IMR-90 (cell line): Measurements from ENCODE around the gene KAZALD1. TPM values are rescaled to one million over a fixed set of nuclear protein-coding genes. Genes with fewer than 3 reads are reported as not detected.

ENCODE experiments used
- ATAC-seq: fragments of 200-7000 bp; cut with Tn5 transposase; 2 replicates; pipeline ENCODE4 v1.9.1; 2020; ENCODE audit warnings: low read depth, mild to moderate bottlenecking, moderate library complexity
- BruUV-seq: library from RNA; stranded (reverse); fragments of 400-500 nt; replicated peaks from 2 replicates; lab custom pipeline; 2021; lab: Mats Ljungman, UMichigan
- CTCF ChIA-PET: fragments of 300-600 bp; formaldehyde crosslinking; extraction: SDS; loops from one replicate; lab custom pipeline; 2021; ENCODE audit warnings: antibody characterized with exemption; lab: Yijun Ruan, JAX
- POLR2A ChIA-PET: fragments of 300-600 bp; sonication (Branson Sonifier 250); formaldehyde crosslinking; loops from one replicate; lab custom pipeline; 2022; ENCODE audit warnings: antibody characterized with exemption; ENCODE audit not compliant: unreplicated experiment; lab: Charles Lee
- DNase-seq: peaks from one replicate; pipeline ENCODE4 v3.0.0; 2013
- H2AFZ ChIP-seq: replicated peaks from 2 replicates; pipeline ENCODE3; 2013; ENCODE audit warnings: low read length, mild to moderate bottlenecking; ENCODE audit not compliant: poor library complexity
- H2AK5ac ChIP-seq: 2 replicates; pipeline ENCODE4 v1.6.1; 2013; ENCODE audit warnings: low read depth, low read length, inconsistent platforms
- H2AK9ac ChIP-seq: replicated peaks from 2 replicates; pipeline ENCODE3; 2013; ENCODE audit warnings: mild to moderate bottlenecking, low read depth, low read length, moderate library complexity; ENCODE audit not compliant: poor library complexity
- H2BK120ac ChIP-seq: 2 replicates; pipeline ENCODE4 v1.6.1; 2013; ENCODE audit warnings: low read depth, low read length, inconsistent platforms
- H2BK15ac ChIP-seq: 3 replicates; pipeline ENCODE4 v1.6.1; 2013; ENCODE audit warnings: low read depth, low read length, inconsistent platforms
- H2BK20ac ChIP-seq: 2 replicates; pipeline ENCODE4 v1.6.1; 2013; ENCODE audit warnings: low read depth, mild to moderate bottlenecking, inconsistent platforms, low read length, moderate library complexity
- H2BK5ac ChIP-seq: 2 replicates; pipeline ENCODE4 v1.6.1; 2013; ENCODE audit warnings: mild to moderate bottlenecking, low read depth, low read length, inconsistent platforms; ENCODE audit not compliant: poor library complexity, severe bottlenecking
- H3K14ac ChIP-seq: replicated peaks from 2 replicates; pipeline ENCODE4 v1.6.1; 2013; ENCODE audit warnings: low read depth, low read length, inconsistent platforms
- H3K18ac ChIP-seq: 2 replicates; pipeline ENCODE4 v1.6.1; 2013; ENCODE audit warnings: low read depth, low read length, control low read depth
- H3K23ac ChIP-seq: 2 replicates; pipeline ENCODE4 v1.6.1; 2013; ENCODE audit warnings: low read depth, low read length, inconsistent platforms
- H3K27ac ChIP-seq: 2 replicates; pipeline ENCODE4 v1.5.1; 2013; ENCODE audit warnings: mild to moderate bottlenecking, control low read depth, low read length; ENCODE audit not compliant: insufficient read depth
- H3K27me3 ChIP-seq: 2 replicates; pipeline ENCODE4 v1.6.1; 2013; ENCODE audit warnings: low read length; ENCODE audit not compliant: control insufficient read depth, insufficient read depth
- H3K36me3 ChIP-seq: 2 replicates; pipeline ENCODE4 v1.6.1; 2013; ENCODE audit warnings: low read length, mixed read lengths; ENCODE audit not compliant: control insufficient read depth, insufficient read depth
- H3K4ac ChIP-seq: 2 replicates; pipeline ENCODE4 v1.6.1; 2013; ENCODE audit warnings: low read depth, low read length, inconsistent platforms
- H3K4me1 ChIP-seq: 2 replicates; pipeline ENCODE4 v1.6.1; 2013; ENCODE audit warnings: low read length, mixed read lengths; ENCODE audit not compliant: control insufficient read depth, insufficient read depth
- H3K4me2 ChIP-seq: 2 replicates; pipeline ENCODE4 v1.6.1; 2013; ENCODE audit warnings: low read depth, mild to moderate bottlenecking, control low read depth, low read length, moderate library complexity
- H3K4me3 ChIP-seq: 2 replicates; pipeline ENCODE4 v1.5.1; 2013; ENCODE audit warnings: low read depth, mild to moderate bottlenecking, control low read depth, low read length, moderate library complexity; ENCODE audit not compliant: insufficient read depth
- H3K56ac ChIP-seq: 2 replicates; pipeline ENCODE4 v1.6.1; 2013; ENCODE audit warnings: low read length, inconsistent platforms; ENCODE audit not compliant: insufficient read depth; ENCODE audit errors: extremely low read depth
- H3K79me1 ChIP-seq, 2 experiments: 2 replicates each; pipeline ENCODE4 v1.6.1; 2013; ENCODE audit warnings: low read length in 2 of 2, inconsistent platforms in 1 of 2, low read depth in 1 of 2
- H3K9ac ChIP-seq: 2 replicates; pipeline ENCODE4 v1.6.1; 2013; ENCODE audit warnings: low read depth, low read length, control low read depth
- H3K9me1 ChIP-seq: 2 replicates; pipeline ENCODE4 v1.6.1; 2013; ENCODE audit warnings: low read length, inconsistent platforms; ENCODE audit not compliant: insufficient read depth
- H3K9me3 ChIP-seq: 2 replicates; pipeline ENCODE4 v1.6.1; 2013; ENCODE audit warnings: low read length; ENCODE audit not compliant: control insufficient read depth, insufficient read depth
- H4K20me1 ChIP-seq: 2 replicates; pipeline ENCODE4 v1.6.1; 2013; ENCODE audit warnings: low read length, inconsistent platforms; ENCODE audit not compliant: insufficient read depth
- H4K5ac ChIP-seq: 2 replicates; pipeline ENCODE4 v1.6.1; 2013; ENCODE audit warnings: mild to moderate bottlenecking, low read depth, low read length, control low read depth
- H4K8ac ChIP-seq, 2 experiments: 2 replicates each; pipeline ENCODE4 v1.6.1; 2013; ENCODE audit warnings: low read depth in 2 of 2, low read length in 2 of 2, control low read depth in 1 of 2, inconsistent platforms in 1 of 2
- H4K91ac ChIP-seq: 2 replicates; pipeline ENCODE4 v1.6.1; 2013; ENCODE audit warnings: low read depth, low read length, inconsistent platforms; ENCODE audit not compliant: insufficient read depth
- CEBPB ChIP-seq: IDR thresholded peaks from 2 replicates; pipeline ENCODE4 v1.6.1; 2012; ENCODE audit warnings: low read depth, low read length, improper control_type of control experiment
- ELK1 ChIP-seq: fragments of 150-350 bp; IDR thresholded peaks from 2 replicates; pipeline ENCODE4 v1.6.1; 2016; ENCODE audit warnings: low read depth, mild to moderate bottlenecking, low read length, moderate library complexity, borderline replicate concordance
- MXI1 ChIP-seq: IDR thresholded peaks from 2 replicates; pipeline ENCODE4 v1.6.1; 2012; ENCODE audit warnings: low read depth, mild to moderate bottlenecking, low read length, moderate library complexity, borderline replicate concordance
- RAD21 ChIP-seq: IDR thresholded peaks from 2 replicates; pipeline ENCODE4 v1.6.1; 2012; ENCODE audit warnings: low read length, improper control_type of control experiment
- RCOR1 ChIP-seq: IDR thresholded peaks from 2 replicates; pipeline ENCODE4 v1.6.1; 2012; ENCODE audit warnings: mild to moderate bottlenecking, low read length, improper control_type of control experiment; ENCODE audit not compliant: insufficient replicate concordance
- RFX5 ChIP-seq: IDR thresholded peaks from 2 replicates; pipeline ENCODE4 v1.8.0; 2012; ENCODE audit warnings: low read depth, mild to moderate bottlenecking, low read length, moderate library complexity
- WGBS, 2 experiments: methylation state at CpG; one replicate each; pipeline versions ENCODE4 v1.1.5 to v1.1.7; 2013; ENCODE audit warnings: missing lambda C conversion rate in 2 of 2; ENCODE audit not compliant: insufficient read length in 1 of 2; ENCODE audit errors: extremely low coverage in 2 of 2; 5-methylcytosine and 5-hydroxymethylcytosine counted together
- dilution Hi-C: fragments of 300-500 bp; cut with HindIII; formaldehyde crosslinking; loops from one replicate; pipeline ENCODE4 v1.14.3; 2018; ENCODE audit warnings: low sequenced_read_pairs; ENCODE audit not compliant: unreplicated experiment
- in situ Hi-C: fragments of 300-500 bp; cut with MboI; formaldehyde crosslinking; loops from 3 replicates; pipeline ENCODE4 v1.14.3; 2019; ENCODE audit warnings: low sequenced_read_pairs, inconsistent platforms, mixed read lengths
- intact Hi-C: fragments of 100-400 bp; cut with micrococcal nuclease; formaldehyde crosslinking; loops from 2 replicates; pipeline ENCODE4 v1.10.0; 2022
- polyA plus RNA-seq, 3 experiments: library from polyadenylated mRNA; depleted of rRNA; stranded (reverse); fragments of >200 nt; gene quantifications; 2 replicates each; pipeline ENCODE4 v1.2.3, GENCODE V29; 2012; ENCODE audit warnings: low replicate concordance in 1 of 3
- total RNA-seq: library from RNA; depleted of rRNA; stranded (reverse); fragments of >200 nt; gene quantifications from 2 replicates; pipeline ENCODE4 v1.2.3, GENCODE V29; 2012

The KAZALD1 gene
- total and polyA plus RNA-seq, 2 of the 4 experiments (the other 2 are of a cell fraction), result 9.1 to 18.6 TPM

GRCh38 chr10:101085846-101086245 lies 24.1 kb downstream of the KAZALD1 start:
- no TSS peak for BruUV-seq
- no peak for TF ChIP-seq ELK1
- no peak for TF ChIP-seq MXI1
- no peak for TF ChIP-seq RFX5
- no peak for TF ChIP-seq CEBPB
- TF ChIP-seq RCOR1, result no peak
- no peak for TF ChIP-seq RAD21
- Histone ChIP-seq H3K9me3 (no peaks in the 10 kb centered on the region), H3K23ac (no peak overlapping the region), H2BK20ac (no peak overlapping the region), H3K9me1 (no peaks in the 10 kb centered on the region), H4K91ac (no peak overlapping the region), H3K9ac (no peak overlapping the region), H3K18ac (no peak overlapping the region), H2BK5ac (no peak overlapping the region), H2BK15ac (no peak overlapping the region), H3K14ac (no peak overlapping the region), H3K4me2 (no peak overlapping the region), H3K56ac (no peak overlapping the region), H2AK9ac (no peak overlapping the region), H3K79me1 (no peaks in the 10 kb centered on the region), H3K27me3 (peaks cover 74% of the 10 kb centered on the region), H4K5ac (no peak overlapping the region), H3K4me3 (no peak overlapping the region), H3K4ac (no peak overlapping the region), H4K8ac (no peak overlapping the region), H2AFZ (no peak overlapping the region), H2AK5ac (no peak overlapping the region), H2BK120ac (no peak overlapping the region), H4K20me1 (no peaks in the 10 kb centered on the region), H3K36me3 (no peaks in the 10 kb centered on the region), H3K27ac (no peak overlapping the region), H3K4me1 (no peaks in the 10 kb centered on the region)
- ATAC-seq (no peak), DNase-seq (no peak)
- intact Hi-C loops, result no loop called here
- CTCF ChIA-PET, result interaction anchor here (1.0 kb wide), 1 partner anchor 56 kb away, joined by 6 read pairs; no protein-coding TSS in a partner anchor
- dilution Hi-C loops, result no loop called here
- 70% methylated on average over 2 of the region's 6 CpGs; no CpG with 5 or more reads in 1 of the 2 experiments for WGBS, 2 experiments
- in situ Hi-C loops, result no loop called here
- POLR2A ChIA-PET, result no interaction called here
